ENCODE measurements around the gene LMCD1.

LMCD1 gene

DNA sequence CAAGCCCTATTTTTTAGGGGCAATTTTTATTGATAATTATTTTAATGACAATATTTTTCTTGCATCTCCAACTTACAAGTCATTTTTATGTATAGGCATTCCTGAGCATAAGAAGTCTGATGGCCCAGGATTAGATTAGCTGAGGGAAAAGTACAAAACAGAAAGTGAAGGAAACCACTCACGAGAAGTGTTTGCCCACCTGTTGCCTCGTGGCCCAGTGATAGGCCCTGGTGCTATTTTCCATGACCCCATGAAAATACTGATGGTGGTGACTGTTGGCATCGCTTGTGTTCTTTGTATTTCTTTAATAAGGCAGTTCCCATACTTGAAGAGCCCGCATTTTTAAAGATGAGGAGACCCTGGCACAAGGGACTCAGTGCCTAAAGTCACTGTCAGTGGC, 7.9 kb upstream of the LMCD1 start:
- no peak for DNase-seq (ENCODE audit: low read depth)
- no peak overlapping the region for H3K4me3 ChIP-seq (replicated peaks; ENCODE audit: low read depth, low read length)
- no peak for TF ChIP-seq CTCF (IDR thresholded peaks at IDR 0.05; ENCODE audit: low read length, missing control alignments)

DNA sequence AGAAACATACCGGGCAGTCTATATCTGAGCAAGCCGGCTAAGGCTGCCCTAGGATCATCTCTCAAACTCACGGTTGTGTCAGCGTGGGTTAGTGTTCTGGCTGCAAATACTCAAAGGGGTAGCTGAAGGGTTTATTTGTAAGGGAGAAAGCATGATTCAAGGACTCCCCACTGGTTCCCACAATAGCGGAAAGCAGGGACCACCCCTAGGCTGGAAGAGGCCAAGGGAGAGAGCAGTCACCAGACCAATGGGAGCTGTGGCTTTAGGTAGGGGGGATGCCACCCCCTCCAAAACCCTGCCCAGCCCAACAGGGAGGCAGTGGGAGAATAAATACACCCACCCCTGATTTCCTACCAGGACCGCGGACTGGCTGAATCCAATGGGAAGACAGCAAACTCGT, 7.3 kb upstream of the LMCD1 start:
- no peak for TF ChIP-seq CTCF (IDR thresholded peaks at IDR 0.05; ENCODE audit: low read length, missing control alignments)
- no peak for DNase-seq (ENCODE audit: low read depth)
- H3K4me3 ChIP-seq (replicated peaks; ENCODE audit: low read depth, low read length), result no peak overlapping the region

DNA sequence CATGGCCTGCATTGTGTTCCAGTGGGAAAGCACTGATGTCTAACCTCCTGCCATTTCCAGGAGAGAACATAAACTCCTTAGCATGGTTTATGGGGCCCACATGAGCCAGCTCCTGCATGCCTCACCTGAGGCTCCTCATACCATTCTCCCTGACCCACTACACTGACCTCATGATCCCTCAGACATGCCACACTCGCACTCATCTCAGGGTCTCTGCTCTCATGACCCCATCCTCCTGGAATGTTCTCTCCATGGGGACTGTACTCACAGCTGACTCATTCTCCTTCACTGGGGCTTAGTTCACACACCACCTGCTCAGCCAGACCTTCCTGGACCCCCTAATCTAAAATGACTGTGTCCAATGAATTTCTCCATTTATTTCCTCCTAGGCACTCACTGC, 4.0 kb upstream of the LMCD1 start:
- H3K4me3 ChIP-seq (replicated peaks; ENCODE audit: low read depth, low read length), result no peak overlapping the region
- no peak for TF ChIP-seq CTCF (IDR thresholded peaks at IDR 0.05; ENCODE audit: low read length, missing control alignments)
- no peak for DNase-seq (ENCODE audit: low read depth)

DNA sequence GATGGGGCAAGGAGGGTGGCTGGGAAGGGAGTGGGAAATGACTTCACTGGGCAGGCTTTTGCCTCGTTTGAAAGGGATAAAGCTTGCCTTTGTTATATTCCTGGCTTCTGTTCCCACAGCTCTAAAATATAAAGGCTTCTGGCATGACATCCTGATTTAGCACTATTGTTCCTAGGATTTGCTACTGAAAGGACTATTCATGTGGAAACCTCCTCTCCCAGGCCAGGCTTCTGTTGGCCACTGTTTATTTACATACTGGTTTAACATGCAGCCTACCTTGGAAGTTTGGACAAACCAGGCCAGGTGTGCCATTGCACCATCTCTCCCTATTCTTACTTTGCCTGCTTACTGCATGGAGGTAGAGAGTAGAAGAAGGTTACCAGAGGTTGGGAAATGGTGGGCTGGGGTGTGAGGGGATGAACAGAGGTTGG, 2.4 kb upstream of the LMCD1 start:
- no peak for TF ChIP-seq CTCF (IDR thresholded peaks at IDR 0.05; ENCODE audit: low read length, missing control alignments)
- DNase-seq (ENCODE audit: low read depth), result peak; percentile 74

GRCh38 chr3:8500319-8500988, 1.2 kb upstream of the LMCD1 start:
- TF ChIP-seq CTCF (IDR thresholded peaks at IDR 0.05; ENCODE audit: low read length, missing control alignments), result no peak
- DNase-seq (ENCODE audit: low read depth), result peak; percentile 61
- H3K4me3 ChIP-seq (replicated peaks; ENCODE audit: low read depth, low read length), result no peak overlapping the region

More for the DNA sequence above, 2.4 kb upstream of the LMCD1 start:
- H3K4me3 ChIP-seq (replicated peaks; ENCODE audit: low read depth, low read length), result no peak overlapping the region

DNA sequence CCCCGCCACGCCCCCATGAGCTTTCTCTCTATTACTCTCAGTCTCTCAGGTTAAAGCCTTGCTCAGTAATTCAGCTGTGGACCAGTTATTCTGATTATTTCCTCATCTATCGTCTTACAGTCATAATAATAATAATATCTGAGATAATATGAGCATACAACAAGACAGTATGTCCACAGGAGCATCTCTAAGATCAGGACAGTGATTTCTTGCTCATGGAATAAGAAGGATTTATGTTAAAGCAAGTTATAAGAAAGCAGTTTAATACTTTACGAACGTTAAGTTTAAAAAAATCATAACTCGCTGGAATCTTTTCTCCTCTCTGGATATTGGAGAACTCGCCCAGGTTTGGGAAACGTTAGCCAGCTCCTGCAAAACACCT, 643 bp upstream of the LMCD1 start:
- no peak for DNase-seq (ENCODE audit: low read depth)
- no peak for TF ChIP-seq CTCF (IDR thresholded peaks at IDR 0.05; ENCODE audit: low read length, missing control alignments)
- peak overlapping the region; percentile 59 for H3K4me3 ChIP-seq (replicated peaks; ENCODE audit: low read depth, low read length)

- no peak for TF ChIP-seq CTCF (IDR thresholded peaks at IDR 0.05; ENCODE audit: low read length, missing control alignments)
- peak overlapping the region; percentile 59 for H3K4me3 ChIP-seq (replicated peaks; ENCODE audit: low read depth, low read length)
Measured at GRCh38 chr3:8503461-8503860, 1.8 kb downstream of the LMCD1 start.

More at GRCh38 chr3:8503461-8503860, 1.8 kb downstream of the LMCD1 start:
- no peak for DNase-seq (ENCODE audit: low read depth)
